Muscle layer of duodenum (tissue), 2 donors: Measurements from ENCODE around the gene MAD1L1.

Experiments
- H3K27ac ChIP-seq: one replicate; pipeline ENCODE4 v1.7.0; 2013; ENCODE audit warnings: mild to moderate bottlenecking, low read length
- H3K27me3 ChIP-seq: one replicate; pipeline ENCODE4 v1.7.0; 2013; ENCODE audit warnings: low read depth, mild to moderate bottlenecking, control low read depth, low read length
- H3K36me3 ChIP-seq, 2 donors: one replicate each; pipeline ENCODE4 v1.7.0; 2013; ENCODE audit warnings: low read length in 2 of 2, control low read depth in 1 of 2, mild to moderate bottlenecking in 1 of 2; ENCODE audit not compliant: insufficient read depth in 2 of 2, control insufficient read depth in 1 of 2
- H3K4me1 ChIP-seq, 2 donors: one replicate each; pipeline ENCODE4 v1.7.0; 2013; ENCODE audit warnings: low read length in 2 of 2, mild to moderate bottlenecking in 2 of 2, control low read depth in 1 of 2, moderate library complexity in 1 of 2; ENCODE audit not compliant: insufficient read depth in 2 of 2, control insufficient read depth in 1 of 2
- H3K4me3 ChIP-seq, 2 donors: one replicate each; pipeline ENCODE4 v1.7.0; 2013; ENCODE audit warnings: low read length in 2 of 2, low read depth in 1 of 2, mild to moderate bottlenecking in 1 of 2
- H3K9me3 ChIP-seq, 2 donors: one replicate each; pipeline ENCODE4 v1.7.0; 2013; ENCODE audit warnings: low read length in 2 of 2, control low read depth in 1 of 2, mild to moderate bottlenecking in 1 of 2; ENCODE audit not compliant: control insufficient read depth in 1 of 2
- donor health status: healthy.

Gene MAD1L1

GRCh38 chr7:2181077-2181854, 51.5 kb downstream of the MAD1L1 start:
- H3K4me1 ChIP-seq = no peaks in the 10 kb centered on the region
- H3K27ac ChIP-seq = no peak overlapping the region
- H3K36me3 ChIP-seq = no peaks in the 10 kb centered on the region
- H3K4me3 ChIP-seq = no peak overlapping the region
- H3K9me3 ChIP-seq = no peaks in the 10 kb centered on the region
- H3K27me3 ChIP-seq = no peaks in the 10 kb centered on the region

GRCh38 chr7:2180081-2180480, 52.7 kb downstream of the MAD1L1 start:
- H3K9me3 ChIP-seq = no peaks in the 10 kb centered on the region
- H3K27ac ChIP-seq = no peak overlapping the region
- H3K27me3 ChIP-seq = no peaks in the 10 kb centered on the region
- no peaks in the 10 kb centered on the region for H3K36me3 ChIP-seq
- H3K4me1 ChIP-seq = peaks cover 0 to 8% of the 10 kb centered on the region in 2 donors
- H3K4me3 ChIP-seq = no peak overlapping the region

GRCh38 chr7:2175514-2175913, 57.2 kb downstream of the MAD1L1 start:
- Histone ChIP-seq H3K9me3 (no peaks in the 10 kb centered on the region), H3K27ac (no peak overlapping the region), H3K27me3 (no peaks in the 10 kb centered on the region), H3K4me3 (no peak overlapping the region), H3K4me1 (peaks cover 0 to 12% of the 10 kb centered on the region in 2 donors), H3K36me3 (no peaks in the 10 kb centered on the region)

- peaks cover 0 to 12% of the 10 kb centered on the region in 2 donors for H3K4me1 ChIP-seq
- H3K9me3 ChIP-seq = no peaks in the 10 kb centered on the region
- no peak overlapping the region for H3K27ac ChIP-seq
- H3K27me3 ChIP-seq = no peaks in the 10 kb centered on the region
- no peaks in the 10 kb centered on the region for H3K36me3 ChIP-seq
- H3K4me3 ChIP-seq = no peak overlapping the region
These were observed 57.7 kb downstream of the MAD1L1 start for GRCh38 chr7:2175091-2175490.

- Histone ChIP-seq H3K36me3 (no peaks in the 10 kb centered on the region), H3K27ac (no peak overlapping the region), H3K4me1 (peaks cover 0 to 12% of the 10 kb centered on the region in 2 donors), H3K4me3 (no peak overlapping the region), H3K27me3 (no peaks in the 10 kb centered on the region), H3K9me3 (no peaks in the 10 kb centered on the region)
These were observed 59.4 kb downstream of the MAD1L1 start for GRCh38 chr7:2173189-2173827.

GRCh38 chr7:2172311-2173188, 60.2 kb downstream of the MAD1L1 start:
- H3K9me3 ChIP-seq = no peaks in the 10 kb centered on the region
- no peaks in the 10 kb centered on the region for H3K36me3 ChIP-seq
- no peaks in the 10 kb centered on the region for H3K27me3 ChIP-seq
- H3K27ac ChIP-seq = no peak overlapping the region
- peaks cover 0 to 12% of the 10 kb centered on the region in 2 donors for H3K4me1 ChIP-seq
- no peak overlapping the region for H3K4me3 ChIP-seq

- Histone ChIP-seq H3K27me3 (no peaks in the 10 kb centered on the region), H3K4me3 (no peak overlapping the region), H3K9me3 (no peaks in the 10 kb centered on the region), H3K36me3 (no peaks in the 10 kb centered on the region), H3K27ac (no peak overlapping the region), H3K4me1 (peaks cover 0 to 12% of the 10 kb centered on the region in 2 donors)
These were observed 60.9 kb downstream of the MAD1L1 start for GRCh38 chr7:2171855-2172254.

GRCh38 chr7:2170576-2171521, 61.9 kb downstream of the MAD1L1 start:
- H3K4me1 ChIP-seq = peaks cover 0 to 11% of the 10 kb centered on the region in 2 donors
- no peaks in the 10 kb centered on the region for H3K27me3 ChIP-seq
- H3K36me3 ChIP-seq = no peaks in the 10 kb centered on the region
- no peak overlapping the region for H3K4me3 ChIP-seq
- H3K27ac ChIP-seq = no peak overlapping the region
- no peaks in the 10 kb centered on the region for H3K9me3 ChIP-seq

GRCh38 chr7:2169923-2170575, 62.7 kb downstream of the MAD1L1 start:
- Histone ChIP-seq H3K27me3 (no peaks in the 10 kb centered on the region), H3K36me3 (no peaks in the 10 kb centered on the region), H3K9me3 (no peaks in the 10 kb centered on the region), H3K4me3 (no peak overlapping the region), H3K27ac (no peak overlapping the region), H3K4me1 (peaks cover 0 to 3% of the 10 kb centered on the region in 2 donors)

- no peaks in the 10 kb centered on the region for H3K9me3 ChIP-seq
- H3K36me3 ChIP-seq = no peaks in the 10 kb centered on the region
- H3K4me1 ChIP-seq = peaks cover 0 to 6% of the 10 kb centered on the region in 2 donors
- H3K27me3 ChIP-seq = no peaks in the 10 kb centered on the region
- no peak overlapping the region for H3K27ac ChIP-seq
- no peak overlapping the region for H3K4me3 ChIP-seq
These were observed 64.0 kb downstream of the MAD1L1 start for GRCh38 chr7:2168615-2169311.
